ENCODE measurements around the gene SNX19. TPM values are rescaled to one million over a fixed set of nuclear protein-coding genes. Genes with fewer than 3 reads are reported as not detected.

The SNX19 gene
- total RNA-seq, 8 experiments from 2014 or later, result 25.7 to 73.8 (median 43.8) TPM

DNA sequence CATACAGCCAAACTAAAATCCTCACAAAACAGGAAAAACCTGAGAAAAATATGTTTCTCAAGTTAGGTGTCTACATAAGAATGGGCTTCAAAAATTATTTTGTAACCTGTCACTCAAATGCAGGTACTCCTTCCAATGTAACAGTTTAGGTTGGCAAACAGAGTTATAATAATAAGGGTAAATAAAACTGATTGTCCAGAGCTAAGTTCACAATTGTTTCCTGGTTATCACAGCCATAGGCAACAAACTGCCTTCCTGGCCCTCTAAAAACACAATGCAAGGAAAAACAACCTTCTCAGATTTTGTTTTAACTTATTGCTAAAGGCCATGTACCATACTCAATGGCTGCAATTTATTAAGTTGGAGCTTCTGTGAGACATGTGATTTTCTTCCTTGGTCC, 36.4 kb downstream of the SNX19 start:
- Histone ChIP-seq H3K4me1 (replicated peaks in 1 of 2) (no peaks in the 10 kb centered on the region), H3K4me3 (no peak overlapping the region), H3K27ac (no peak overlapping the region)
- no peak for ATAC-seq (replicated peaks in 6 of 8)
- in situ Hi-C loops (cut with MboI; ENCODE audit: low pct_unique_long_range_greater_than_20kb in 2 of 9, low sequenced_read_pairs in 9 of 9, unreplicated experiment in 9 of 9), result loop anchor here in 2 of 9 experiments (25.0 kb wide), 1 partner anchor 668 kb away; no protein-coding TSS in a partner anchor

DNA sequence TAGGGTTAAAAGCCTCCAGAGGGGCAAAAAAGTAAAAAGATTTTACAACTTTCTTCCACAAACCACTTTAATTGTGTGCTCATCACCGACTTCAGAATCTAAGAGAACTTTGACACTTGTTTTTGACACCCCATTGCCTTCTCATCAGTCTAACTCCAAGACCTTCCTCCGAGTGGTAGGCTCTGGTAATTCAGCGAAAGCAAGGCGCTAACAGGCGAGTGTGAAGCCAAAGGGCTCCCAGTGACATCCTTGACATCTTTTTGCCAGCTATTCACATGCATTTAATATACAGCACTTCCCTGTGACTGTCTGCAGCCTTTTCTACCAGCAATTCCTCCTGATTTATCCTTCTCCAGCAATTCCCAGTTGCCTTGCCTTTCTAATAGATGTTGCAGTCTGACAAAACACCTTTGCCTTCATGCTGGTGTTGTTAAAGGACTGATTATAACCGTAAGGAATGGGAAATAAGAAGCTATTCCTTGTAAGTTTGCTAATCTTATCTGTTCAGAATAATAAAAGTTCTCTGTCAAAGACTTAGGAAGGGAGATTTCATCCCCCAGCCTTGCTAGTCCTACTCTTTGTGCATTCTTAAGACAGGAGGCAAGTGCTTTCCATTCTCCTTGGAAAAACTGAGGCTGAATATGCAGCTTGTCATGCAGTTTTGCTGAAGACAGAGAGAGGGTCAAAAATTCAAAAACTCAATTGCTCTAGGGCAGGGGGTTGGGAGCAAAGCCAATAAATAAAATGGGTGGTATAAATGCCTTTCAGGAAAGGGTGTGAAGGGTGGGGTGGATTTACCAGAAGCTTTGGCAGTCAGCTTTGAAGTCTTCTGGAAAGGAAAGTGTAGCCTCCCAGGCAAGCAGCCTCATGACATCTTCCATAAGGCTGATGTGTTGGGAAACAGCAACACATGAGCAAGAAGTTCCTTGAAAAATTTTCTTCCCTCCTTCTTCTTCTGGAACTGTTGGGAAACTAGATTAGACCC, 39.1 kb downstream of the SNX19 start:
- WGBS, 10 experiments, result 0 to 94% (median 78%) methylated on average over 1 to 6 of the region's 6 CpGs; no CpG with 5 or more reads in 2 of the 10 experiments
- ATAC-seq (replicated peaks in 6 of 8), result peak in 3 of 8 experiments; percentile 68 to 89 (median 69)
- in situ Hi-C loops (cut with MboI; ENCODE audit: low pct_unique_long_range_greater_than_20kb in 2 of 9, low sequenced_read_pairs in 9 of 9, unreplicated experiment in 9 of 9), result loop anchor here in 2 of 9 experiments (25.0 kb wide), 1 partner anchor 665 kb away; no protein-coding TSS in a partner anchor
- Histone ChIP-seq H3K4me3 (no peak overlapping the region), H3K27ac (no peak overlapping the region), H3K4me1 (replicated peaks in 1 of 2) (no peaks in the 10 kb centered on the region)

DNA sequence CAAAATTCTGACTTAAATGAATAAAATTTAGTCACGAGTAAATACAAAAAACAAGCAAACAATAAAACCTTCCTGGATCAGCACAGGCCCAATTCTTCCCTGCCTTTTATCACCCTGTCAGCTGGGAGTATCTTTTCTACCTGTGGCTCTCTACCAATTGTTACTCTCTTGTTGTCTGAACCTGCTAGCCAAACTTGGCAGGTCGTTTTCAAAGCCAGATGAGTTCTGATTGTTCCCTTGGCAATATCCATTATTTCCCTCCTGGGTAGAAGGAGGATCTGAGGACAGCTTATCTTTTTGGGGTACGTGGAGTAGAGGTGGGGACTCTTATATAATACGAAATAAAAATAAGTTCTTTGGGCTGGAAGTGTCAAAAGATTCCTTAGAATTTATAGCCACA, 40.2 kb downstream of the SNX19 start:
- WGBS, 10 experiments, result 53 to 100% (median 89%) methylated on average over 1 to 4 of the region's 4 CpGs
- Histone ChIP-seq H3K4me3 (no peak overlapping the region), H3K4me1 (replicated peaks in 1 of 2) (no peaks in the 10 kb centered on the region), H3K27ac (no peak overlapping the region)
- in situ Hi-C loops (cut with MboI; ENCODE audit: low pct_unique_long_range_greater_than_20kb in 2 of 9, low sequenced_read_pairs in 9 of 9, unreplicated experiment in 9 of 9), result loop anchor here in 2 of 9 experiments (25.0 kb wide), 1 partner anchor 664 kb away; no protein-coding TSS in a partner anchor
- no peak for ATAC-seq (replicated peaks in 6 of 8)

DNA sequence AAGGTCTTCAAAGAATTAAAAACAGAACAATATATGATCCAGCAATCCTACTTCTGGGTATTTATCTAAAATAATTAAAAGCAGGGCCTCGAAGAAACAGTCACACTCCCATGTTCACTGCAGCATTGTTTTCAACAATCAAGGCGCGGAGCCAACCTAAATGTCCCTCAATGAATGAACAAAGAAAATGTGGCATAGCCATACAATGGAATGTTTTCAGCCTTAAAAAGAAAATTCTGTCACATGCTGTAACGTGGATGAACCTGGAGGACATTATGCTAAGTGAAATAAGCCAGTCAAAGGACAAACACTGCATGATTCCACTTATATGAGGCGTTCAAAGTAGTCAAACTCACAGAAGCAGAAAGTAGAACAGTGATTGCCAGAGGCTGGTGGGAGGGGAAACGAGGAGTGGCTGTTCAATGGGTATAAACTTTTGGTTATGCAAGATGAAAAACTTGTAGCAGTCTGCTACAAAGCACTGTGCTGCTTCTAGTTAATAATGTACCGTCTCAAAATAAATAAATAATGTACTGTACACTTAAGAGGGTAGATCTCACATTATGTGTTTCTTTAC, 41.2 kb downstream of the SNX19 start:
- no peaks in the 10 kb centered on the region for H3K4me1 ChIP-seq (replicated peaks in 1 of 2)
- ATAC-seq (replicated peaks in 6 of 8), result peak in 2 of 8 experiments; percentile 2 to 11
- H3K4me3 ChIP-seq, result no peak overlapping the region
- in situ Hi-C loops (cut with MboI; ENCODE audit: low pct_unique_long_range_greater_than_20kb in 2 of 9, low sequenced_read_pairs in 9 of 9, unreplicated experiment in 9 of 9), result loop anchor here in 6 of 9 experiments (25.0 kb wide), 2 partner anchors 438 to 663 kb away; partner anchors contain the start of genes ADAMTS15 (in 4 of the 6) and ADAMTS8 (in 4 of the 6)
- H3K27ac ChIP-seq, result no peak overlapping the region
- 35 to 100% (median 80%) methylated on average over 2 to 7 of the region's 7 CpGs for WGBS, 10 experiments

DNA sequence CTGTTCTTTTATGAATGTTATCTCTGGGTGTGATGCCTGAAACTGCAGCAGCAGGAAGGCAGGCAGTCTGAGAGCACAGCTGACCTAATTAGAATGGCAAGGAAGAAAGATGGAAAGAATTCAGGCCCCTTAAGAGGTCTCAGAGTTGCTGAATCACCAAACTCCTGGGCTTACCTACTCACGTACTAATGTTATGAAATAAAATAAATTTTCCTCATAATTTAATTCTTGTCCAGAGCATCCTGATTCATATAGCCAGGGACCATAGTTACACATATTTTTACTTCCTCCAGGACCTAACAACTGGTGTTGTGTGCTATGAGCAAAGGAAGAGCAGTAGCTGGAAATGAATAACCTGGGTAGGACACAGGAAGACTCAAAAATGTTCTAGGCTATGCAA, 41.9 kb downstream of the SNX19 start:
- ATAC-seq (replicated peaks in 6 of 8), result no peak
- H3K4me3 ChIP-seq, result no peak overlapping the region
- H3K4me1 ChIP-seq (replicated peaks in 1 of 2), result no peaks in the 10 kb centered on the region
- in situ Hi-C loops (cut with MboI; ENCODE audit: low pct_unique_long_range_greater_than_20kb in 2 of 9, low sequenced_read_pairs in 9 of 9, unreplicated experiment in 9 of 9), result loop anchor here in 4 of 9 experiments (25.0 kb wide), 2 partner anchors 437 to 662 kb away; partner anchors contain the start of genes ADAMTS15 (in 4 of the 4) and ADAMTS8 (in 4 of the 4)
- WGBS, 10 experiments, result 20 to 100% (median 50%) methylated on average over 1 of the region's 1 CpG; no CpG with 5 or more reads in 2 of the 10 experiments
- H3K27ac ChIP-seq, result no peak overlapping the region

DNA sequence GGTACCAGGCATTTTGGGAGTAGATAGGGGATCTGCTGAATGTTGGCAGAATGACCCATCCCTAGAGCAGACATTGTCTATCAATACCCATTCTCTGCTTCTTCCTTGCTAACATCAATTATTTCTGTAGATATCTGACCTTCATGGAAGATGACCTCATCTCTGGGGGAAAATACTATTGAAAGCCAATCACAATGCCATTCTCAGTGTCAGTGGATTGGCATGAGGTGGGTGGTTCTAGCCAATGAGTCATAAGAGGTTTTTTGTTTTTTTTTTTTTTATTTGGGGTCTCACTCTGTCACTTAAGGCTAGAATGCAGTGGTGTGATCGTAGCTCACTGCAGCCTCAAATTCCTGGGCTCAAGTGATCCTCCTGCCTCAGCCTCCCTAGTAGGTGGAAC, 42.5 kb downstream of the SNX19 start:
- 67 to 100% (median 92%) methylated on average over 1 of the region's 1 CpG; no CpG with 5 or more reads in 5 of the 10 experiments for WGBS, 10 experiments
- no peak for ATAC-seq (replicated peaks in 6 of 8)
- no peak overlapping the region for H3K4me3 ChIP-seq

DNA sequence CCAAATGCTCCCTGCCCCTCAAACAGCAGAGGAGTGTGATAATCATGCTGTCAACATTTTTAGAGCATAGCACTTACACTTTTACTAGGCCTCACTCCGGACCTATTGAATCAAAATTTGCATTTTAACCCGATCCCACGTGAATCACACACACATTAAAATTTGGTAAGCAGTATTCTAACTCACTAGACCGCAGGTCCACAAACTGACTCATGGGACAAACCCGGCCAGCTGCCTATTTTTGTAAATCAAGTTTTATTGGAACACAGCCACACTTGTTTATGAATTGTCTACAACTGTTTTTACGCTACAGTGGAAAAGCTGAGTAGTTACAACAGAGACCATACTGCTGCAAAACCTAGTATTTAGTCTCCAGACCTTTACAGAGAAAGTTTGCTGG, 43.3 kb downstream of the SNX19 start:
- H3K27ac ChIP-seq, result no peak overlapping the region
- in situ Hi-C loops (cut with MboI; ENCODE audit: low pct_unique_long_range_greater_than_20kb in 2 of 9, low sequenced_read_pairs in 9 of 9, unreplicated experiment in 9 of 9), result loop anchor here in 4 of 9 experiments (25.0 kb wide), 2 partner anchors 436 to 661 kb away; partner anchors contain the start of genes ADAMTS15 (in 4 of the 4) and ADAMTS8 (in 4 of the 4)
- peak in 3 of 8 experiments; percentile 56 to 62 (median 56) for ATAC-seq (replicated peaks in 6 of 8)
- WGBS, 10 experiments, result 2 to 100% (median 91%) methylated on average over 2 to 6 of the region's 6 CpGs; no CpG with 5 or more reads in 3 of the 10 experiments
- H3K4me3 ChIP-seq, result no peak overlapping the region
- H3K4me1 ChIP-seq (replicated peaks in 1 of 2), result peaks cover 0 to 4% of the 10 kb centered on the region in 2 donors

More for the DNA sequence above, 42.5 kb downstream of the SNX19 start:
- Histone ChIP-seq H3K27ac (no peak overlapping the region), H3K4me1 (replicated peaks in 1 of 2) (no peaks in the 10 kb centered on the region)
- in situ Hi-C loops (cut with MboI; ENCODE audit: low pct_unique_long_range_greater_than_20kb in 2 of 9, low sequenced_read_pairs in 9 of 9, unreplicated experiment in 9 of 9), result loop anchor here in 4 of 9 experiments (25.0 kb wide), 2 partner anchors 436 to 661 kb away; partner anchors contain the start of genes ADAMTS15 (in 4 of the 4) and ADAMTS8 (in 4 of the 4)

DNA sequence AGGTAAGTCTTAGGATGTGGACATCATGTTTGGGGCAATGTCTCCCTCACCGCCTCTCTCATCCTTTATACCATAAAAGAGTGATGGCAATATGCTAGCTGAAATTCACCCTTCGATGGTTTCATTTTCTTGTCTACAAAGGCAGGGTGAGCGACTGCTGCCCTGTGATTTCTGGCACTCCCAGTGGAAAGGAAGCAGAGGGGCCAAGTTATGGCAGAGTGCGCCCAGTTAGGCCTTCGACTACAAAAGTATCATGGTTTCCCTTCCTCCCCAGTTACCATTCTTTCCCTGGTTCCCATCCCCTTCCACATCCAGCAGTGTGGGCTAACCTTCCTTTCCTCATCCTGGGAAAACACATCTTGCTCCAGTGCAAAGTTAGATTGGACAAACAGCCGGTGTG, 43.8 kb downstream of the SNX19 start:
- no peak overlapping the region for H3K27ac ChIP-seq
- H3K4me1 ChIP-seq (replicated peaks in 1 of 2), result peaks cover 0 to 4% of the 10 kb centered on the region in 2 donors
- no peak overlapping the region for H3K4me3 ChIP-seq
- 75 to 100% (median 83%) methylated on average over 2 to 5 of the region's 6 CpGs; no CpG with 5 or more reads in 1 of the 10 experiments for WGBS, 10 experiments
- in situ Hi-C loops (cut with MboI; ENCODE audit: low pct_unique_long_range_greater_than_20kb in 2 of 9, low sequenced_read_pairs in 9 of 9, unreplicated experiment in 9 of 9), result loop anchor here in 4 of 9 experiments (25.0 kb wide), 2 partner anchors 435 to 660 kb away; partner anchors contain the start of genes ADAMTS15 (in 4 of the 4) and ADAMTS8 (in 4 of the 4)
- ATAC-seq (replicated peaks in 6 of 8), result no peak

DNA sequence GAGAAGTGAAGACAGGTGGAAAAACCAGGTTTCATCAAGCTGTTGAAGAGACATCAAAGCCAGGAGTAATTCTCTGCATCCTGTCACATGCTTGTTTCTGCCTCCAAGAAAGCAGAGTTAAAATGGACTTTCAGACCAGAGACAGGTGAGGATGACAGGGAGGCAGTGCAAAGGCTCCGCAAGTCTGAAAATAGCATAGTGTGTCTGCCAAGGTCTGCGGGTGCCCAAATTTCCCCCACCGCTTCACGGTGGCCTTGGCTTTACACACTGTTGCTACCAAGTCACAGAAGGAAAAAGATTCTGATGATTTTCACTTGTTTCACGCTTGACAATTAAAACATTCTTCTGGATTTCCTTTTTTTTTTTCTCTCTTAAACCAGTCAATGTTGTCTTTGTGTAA, 44.2 kb downstream of the SNX19 start:
- ATAC-seq (replicated peaks in 6 of 8), result no peak
- in situ Hi-C loops (cut with MboI; ENCODE audit: low pct_unique_long_range_greater_than_20kb in 2 of 9, low sequenced_read_pairs in 9 of 9, unreplicated experiment in 9 of 9), result loop anchor here in 4 of 9 experiments (25.0 kb wide), 2 partner anchors 435 to 660 kb away; partner anchors contain the start of genes ADAMTS15 (in 4 of the 4) and ADAMTS8 (in 4 of the 4)
- 83 to 100% (median 94%) methylated on average over 1 to 5 of the region's 5 CpGs; no CpG with 5 or more reads in 1 of the 10 experiments for WGBS, 10 experiments
- Histone ChIP-seq H3K27ac (no peak overlapping the region), H3K4me3 (no peak overlapping the region), H3K4me1 (replicated peaks in 1 of 2) (peaks cover 0 to 4% of the 10 kb centered on the region in 2 donors)

DNA sequence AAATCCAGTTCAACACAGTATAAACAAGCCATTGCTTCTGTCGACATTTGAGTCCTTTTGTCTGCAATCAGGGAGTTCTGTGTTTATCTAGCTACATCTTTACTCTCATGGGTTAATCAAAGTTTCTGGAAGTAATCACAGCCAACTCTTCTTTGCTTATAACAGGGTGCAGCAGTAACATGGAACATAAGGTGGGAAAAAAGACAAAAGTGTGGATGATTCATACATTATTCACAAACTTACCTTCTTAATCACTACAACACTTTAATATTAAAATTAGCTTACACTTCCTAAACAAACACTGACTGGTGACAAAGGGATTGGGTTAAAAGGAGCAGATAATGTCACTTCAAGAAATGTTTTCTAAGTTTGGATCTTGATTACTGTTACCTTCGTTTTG, 44.7 kb downstream of the SNX19 start:
- no peak overlapping the region for H3K27ac ChIP-seq
- in situ Hi-C loops (cut with MboI; ENCODE audit: low pct_unique_long_range_greater_than_20kb in 2 of 9, low sequenced_read_pairs in 9 of 9, unreplicated experiment in 9 of 9), result loop anchor here in 4 of 9 experiments (25.0 kb wide), 2 partner anchors 434 to 659 kb away; partner anchors contain the start of genes ADAMTS15 (in 4 of the 4) and ADAMTS8 (in 4 of the 4)
- 30 to 88% (median 81%) methylated on average over 1 to 2 of the region's 2 CpGs; no CpG with 5 or more reads in 1 of the 10 experiments for WGBS, 10 experiments
- H3K4me1 ChIP-seq (replicated peaks in 1 of 2), result peaks cover 0 to 4% of the 10 kb centered on the region in 2 donors
- H3K4me3 ChIP-seq, result no peak overlapping the region
- no peak for ATAC-seq (replicated peaks in 6 of 8)

DNA sequence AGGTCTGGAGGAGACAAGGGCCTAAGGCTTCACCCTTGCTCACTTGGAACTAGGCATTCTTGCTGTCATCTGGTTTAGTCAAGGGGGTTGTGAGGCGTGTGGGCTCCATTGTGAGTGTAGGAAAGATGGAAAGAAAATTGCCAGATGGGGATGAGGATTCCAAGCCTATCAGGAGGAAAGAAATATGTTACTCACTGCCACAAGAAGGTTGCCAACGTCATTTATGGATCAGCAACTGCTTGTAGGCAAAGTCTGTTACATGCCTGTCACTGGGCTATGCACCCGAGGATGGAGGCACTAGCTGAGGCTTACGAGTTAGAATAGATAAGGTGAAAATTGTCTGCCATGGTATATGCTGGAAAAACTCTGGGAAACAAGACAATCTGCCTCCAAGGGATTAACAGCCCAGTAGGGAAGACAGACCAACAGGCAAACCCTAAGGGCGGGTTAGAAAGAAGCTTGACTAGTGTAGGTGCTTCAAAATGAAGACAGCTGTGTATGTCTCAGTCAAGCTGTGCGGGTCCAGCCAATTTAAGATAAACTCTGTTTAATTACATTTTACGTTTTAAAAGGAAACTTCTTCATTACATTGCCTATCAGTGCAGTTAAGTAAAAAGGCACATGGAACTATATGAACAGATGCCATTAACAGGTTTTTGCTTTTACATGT, 47.4 kb downstream of the SNX19 start:
- 40 to 100% (median 88%) methylated on average over 1 to 6 of the region's 7 CpGs; no CpG with 5 or more reads in 1 of the 10 experiments for WGBS, 10 experiments
- in situ Hi-C loops (cut with MboI; ENCODE audit: low pct_unique_long_range_greater_than_20kb in 2 of 9, low sequenced_read_pairs in 9 of 9, unreplicated experiment in 9 of 9), result loop anchor here in 8 of 9 experiments (10.0 to 25.0 kb wide), 4 partner anchors 424 to 657 kb away; partner anchors contain the start of genes ADAMTS15 (in 5 of the 8) and ADAMTS8 (in 4 of the 8)
- Histone ChIP-seq H3K27ac (no peak overlapping the region), H3K4me3 (no peak overlapping the region), H3K4me1 (replicated peaks in 1 of 2) (peaks cover 0 to 4% of the 10 kb centered on the region in 2 donors)
- no peak for ATAC-seq (replicated peaks in 6 of 8)

All from motor neuron (in vitro differentiated cells).